GM21423 (cell line): ENCODE results near the gene SUMO2.
A peak's percentile ranks its signal among the peaks of the same experiment; 100 is the strongest.
"Not testable (repeated sequence)": the region's sequence is repeated elsewhere in the genome, so short reads cannot be mapped to it uniquely, and the experiment has no call there.

ENCODE experiments used
- ATAC-seq: cut with Tn5 transposase; IDR thresholded peaks from one replicate; pipeline ENCODE4 v1.9.1; 2021; ENCODE audit warnings: mild to moderate bottlenecking, moderate library complexity; ENCODE audit not compliant: unreplicated experiment

Gene SUMO2

DNA sequence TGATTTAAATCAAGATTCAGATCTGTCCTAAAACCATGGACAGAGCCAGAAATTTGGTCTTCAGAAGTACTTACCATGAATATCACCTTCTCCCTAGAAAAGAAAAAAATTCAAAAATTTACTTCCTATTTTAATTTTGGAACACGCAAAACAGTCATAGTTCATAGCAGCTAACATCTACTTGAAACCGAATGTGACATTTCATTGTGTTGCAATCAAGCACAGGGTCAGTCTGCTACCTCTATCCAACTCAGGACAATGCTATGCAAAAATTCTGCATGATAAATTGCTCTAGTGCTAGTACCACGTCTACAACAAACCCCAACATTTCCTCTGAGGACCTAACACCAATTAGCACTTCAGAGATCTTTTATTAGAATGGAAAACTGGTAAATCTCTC lies 36.2 kb downstream of the SUMO2 start:
- ATAC-seq: no peak

DNA sequence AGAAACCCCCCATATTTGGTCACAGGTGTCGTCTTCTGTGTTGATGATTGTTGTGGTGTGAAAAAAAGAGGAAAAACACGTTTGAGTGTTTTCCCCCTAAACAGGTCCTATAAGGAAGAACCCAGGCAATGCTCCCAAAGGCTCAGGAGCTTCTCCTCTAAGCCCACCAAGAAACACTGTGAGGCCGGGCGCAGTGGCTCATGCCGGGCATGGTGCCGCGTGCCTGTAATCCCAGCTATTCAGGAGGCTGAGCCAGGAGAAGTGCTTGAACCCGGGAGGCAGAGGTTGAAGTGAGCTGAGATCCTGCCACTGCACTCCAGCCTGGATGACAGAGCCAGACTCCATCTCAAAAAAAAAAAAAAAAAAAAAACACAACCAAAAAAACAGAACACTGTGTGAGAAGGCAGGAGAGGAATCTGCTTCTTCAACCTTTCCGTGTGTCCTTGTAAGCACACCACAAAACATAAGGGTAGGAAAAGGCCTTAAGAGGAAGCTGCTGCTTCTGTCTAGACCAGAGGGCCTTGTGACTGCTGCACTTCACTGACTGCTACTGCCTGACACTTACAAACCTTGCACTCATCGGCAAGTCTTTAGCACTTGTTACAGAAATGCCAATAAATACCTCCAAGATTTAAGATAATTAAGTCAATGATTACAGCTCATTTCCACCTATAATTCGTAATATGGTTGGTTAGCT lies 37.8 kb downstream of the SUMO2 start:
- no peak for ATAC-seq

DNA sequence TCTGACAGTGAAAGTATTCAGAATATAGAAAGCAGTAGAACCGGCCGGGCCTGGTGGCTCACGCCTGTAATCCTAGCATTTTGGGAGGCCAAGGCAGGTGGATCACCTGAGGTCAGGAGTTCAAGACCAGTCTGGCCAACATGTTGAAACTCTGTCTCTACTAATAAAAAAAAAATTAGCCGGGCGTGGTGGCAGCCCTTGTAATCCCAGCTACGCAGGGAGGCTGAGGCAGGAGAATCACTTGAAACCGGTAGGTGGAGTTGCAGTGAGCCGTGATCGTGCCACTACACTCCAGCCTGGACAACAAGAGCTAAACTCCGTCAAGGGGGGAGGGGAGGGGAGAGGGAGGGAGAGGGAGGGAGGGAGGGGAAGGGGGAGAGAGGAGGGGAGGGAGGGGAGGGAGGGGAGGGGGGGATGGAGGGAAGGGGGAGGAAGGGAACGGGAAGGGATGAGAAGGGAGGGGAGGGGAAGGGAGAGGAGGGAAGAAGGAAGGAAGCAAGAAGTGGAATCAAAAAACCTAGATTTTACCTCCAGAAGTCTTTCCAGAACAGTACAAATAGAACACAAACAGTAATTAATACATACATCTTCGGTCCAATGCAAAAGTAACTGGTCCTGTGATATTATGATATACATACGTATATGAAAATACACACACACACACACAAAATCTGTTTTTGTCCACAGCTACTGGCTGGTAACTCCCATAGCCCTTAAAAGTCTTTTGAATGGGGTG lies 40.4 kb downstream of the SUMO2 start:
- ATAC-seq: no peak

DNA sequence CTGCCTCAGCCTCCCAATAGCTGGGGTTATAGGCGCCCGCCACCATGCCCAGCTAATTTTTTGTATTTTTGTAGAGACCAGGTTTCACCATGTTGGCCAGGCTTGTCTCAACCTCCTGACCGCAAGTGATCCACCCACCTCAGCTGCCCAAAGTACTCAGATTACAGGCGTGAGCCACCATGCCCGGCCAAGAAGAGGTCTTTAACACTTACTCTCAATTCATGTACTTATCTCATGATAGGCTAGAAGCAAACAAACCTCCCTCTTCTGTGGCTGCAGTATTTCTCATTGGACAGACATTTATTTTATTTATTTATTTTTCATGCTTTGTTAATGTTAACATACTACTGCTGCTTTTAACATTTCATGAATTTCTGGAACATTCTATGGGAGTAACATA lies 44.2 kb downstream of the SUMO2 start:
- no peak for ATAC-seq

DNA sequence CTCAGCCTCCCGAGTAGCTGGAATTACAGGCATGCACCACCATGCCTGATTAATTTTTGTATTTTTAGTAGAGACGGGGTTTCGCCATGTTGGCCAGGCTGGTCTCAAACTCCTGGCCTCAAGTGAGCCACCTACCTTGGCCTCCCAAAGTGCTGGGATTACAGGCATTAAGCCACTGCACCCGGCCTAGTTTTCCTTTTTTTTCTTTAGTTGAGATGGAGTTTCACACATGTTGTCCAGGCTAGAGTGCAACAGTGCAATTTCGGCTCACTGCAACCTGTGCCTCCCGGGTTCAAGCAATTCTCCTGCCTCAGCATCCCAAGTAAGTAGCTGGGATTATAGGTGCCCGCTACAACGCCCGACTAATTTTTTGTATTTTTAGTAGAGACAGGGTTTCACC lies 45.0 kb downstream of the SUMO2 start:
- ATAC-seq: not testable (repeated sequence)

DNA sequence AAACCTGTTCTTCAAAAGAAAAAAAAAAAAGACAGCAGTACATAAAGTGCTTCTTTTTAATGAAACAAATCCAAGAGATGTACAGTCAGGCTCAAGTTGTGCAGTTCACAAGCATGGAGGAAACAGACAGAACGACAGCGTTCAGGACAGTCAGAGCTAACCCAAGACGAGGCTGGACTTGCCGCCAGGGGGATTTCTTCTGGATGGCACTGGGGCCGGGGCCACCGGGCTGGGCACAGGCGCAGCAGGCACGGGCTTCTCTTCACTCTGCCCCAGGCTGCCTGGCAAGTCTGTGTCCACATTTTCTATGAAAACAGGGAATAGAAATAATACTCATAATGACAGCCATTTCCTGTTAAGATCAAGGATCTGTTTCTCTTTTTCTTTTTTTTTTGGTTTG lies 46.8 kb downstream of the SUMO2 start:
- ATAC-seq: no peak

DNA sequence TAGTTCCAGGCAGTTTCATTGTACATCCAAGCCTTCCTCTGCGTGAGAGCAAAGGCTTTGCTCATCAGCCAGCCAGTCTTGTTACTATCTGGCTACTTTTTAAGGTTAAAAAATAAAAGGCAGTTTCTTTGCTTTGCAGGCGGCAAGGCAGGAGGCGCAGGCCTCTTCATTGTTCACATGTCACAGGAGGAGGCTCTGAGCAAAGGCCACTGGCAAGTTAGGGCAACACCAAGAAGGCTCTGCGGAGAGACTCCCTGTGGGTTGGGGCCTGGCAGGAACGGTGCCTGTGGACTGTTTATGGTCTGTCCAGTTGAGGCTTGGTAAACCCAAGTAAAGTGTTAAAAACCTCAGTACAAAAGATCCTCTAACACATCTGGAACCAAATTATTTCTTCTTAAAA lies 47.3 kb downstream of the SUMO2 start:
- ATAC-seq: no peak

DNA sequence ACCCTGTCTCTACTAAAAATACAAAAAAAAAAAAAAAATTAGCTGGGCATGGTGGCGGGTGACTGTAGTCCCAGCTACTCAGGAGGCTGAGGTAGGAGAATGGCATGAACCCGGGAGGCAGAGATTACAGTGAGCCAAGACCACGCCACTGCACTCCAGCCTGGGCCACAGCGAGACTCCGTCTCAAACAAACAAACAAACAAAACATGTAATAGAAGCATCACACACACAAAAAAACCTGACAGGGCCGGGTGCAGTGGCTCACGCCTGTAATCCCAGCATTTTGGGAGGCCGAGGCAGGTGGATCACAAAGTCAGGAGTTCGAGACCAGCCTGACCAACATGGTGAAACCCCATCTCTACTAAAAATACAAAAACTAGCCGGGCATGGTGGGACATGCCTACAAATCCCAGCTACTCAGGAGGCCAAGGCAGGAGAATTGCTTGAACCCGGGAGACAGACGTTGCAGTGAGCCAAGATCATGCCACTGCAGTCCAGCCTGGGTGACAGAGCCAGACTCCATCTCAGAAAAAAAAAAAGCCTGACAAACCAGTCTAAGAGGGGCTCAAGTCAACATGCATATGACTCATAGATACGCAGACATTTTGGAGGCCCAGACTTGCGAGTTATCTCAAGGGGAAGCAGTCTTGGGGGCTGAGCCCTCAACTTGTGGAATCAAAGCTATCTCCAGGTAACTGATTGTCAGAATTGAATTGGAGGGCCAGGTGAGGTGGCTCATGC lies 49.0 kb downstream of the SUMO2 start:
- ATAC-seq: not testable (repeated sequence)

DNA sequence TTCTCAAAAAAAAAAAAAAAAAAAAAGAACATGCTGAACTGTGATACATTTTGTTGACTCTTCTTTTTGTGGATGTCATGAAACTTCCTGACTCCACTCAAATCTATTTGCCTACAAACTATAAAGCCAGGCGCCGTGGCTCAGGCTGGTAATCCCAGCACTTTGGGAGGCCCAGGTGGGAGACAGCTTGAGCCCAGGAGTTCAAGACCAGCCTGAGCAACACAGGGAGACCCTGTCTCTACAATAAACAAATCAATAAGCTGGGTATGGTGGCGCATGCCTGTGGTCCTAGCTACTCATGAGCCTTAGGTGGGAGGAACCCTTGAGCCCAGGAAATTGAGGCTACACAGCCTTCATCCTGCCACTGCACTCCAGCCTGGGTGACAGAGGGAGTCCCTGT lies 49.8 kb downstream of the SUMO2 start:
- ATAC-seq: no peak

DNA sequence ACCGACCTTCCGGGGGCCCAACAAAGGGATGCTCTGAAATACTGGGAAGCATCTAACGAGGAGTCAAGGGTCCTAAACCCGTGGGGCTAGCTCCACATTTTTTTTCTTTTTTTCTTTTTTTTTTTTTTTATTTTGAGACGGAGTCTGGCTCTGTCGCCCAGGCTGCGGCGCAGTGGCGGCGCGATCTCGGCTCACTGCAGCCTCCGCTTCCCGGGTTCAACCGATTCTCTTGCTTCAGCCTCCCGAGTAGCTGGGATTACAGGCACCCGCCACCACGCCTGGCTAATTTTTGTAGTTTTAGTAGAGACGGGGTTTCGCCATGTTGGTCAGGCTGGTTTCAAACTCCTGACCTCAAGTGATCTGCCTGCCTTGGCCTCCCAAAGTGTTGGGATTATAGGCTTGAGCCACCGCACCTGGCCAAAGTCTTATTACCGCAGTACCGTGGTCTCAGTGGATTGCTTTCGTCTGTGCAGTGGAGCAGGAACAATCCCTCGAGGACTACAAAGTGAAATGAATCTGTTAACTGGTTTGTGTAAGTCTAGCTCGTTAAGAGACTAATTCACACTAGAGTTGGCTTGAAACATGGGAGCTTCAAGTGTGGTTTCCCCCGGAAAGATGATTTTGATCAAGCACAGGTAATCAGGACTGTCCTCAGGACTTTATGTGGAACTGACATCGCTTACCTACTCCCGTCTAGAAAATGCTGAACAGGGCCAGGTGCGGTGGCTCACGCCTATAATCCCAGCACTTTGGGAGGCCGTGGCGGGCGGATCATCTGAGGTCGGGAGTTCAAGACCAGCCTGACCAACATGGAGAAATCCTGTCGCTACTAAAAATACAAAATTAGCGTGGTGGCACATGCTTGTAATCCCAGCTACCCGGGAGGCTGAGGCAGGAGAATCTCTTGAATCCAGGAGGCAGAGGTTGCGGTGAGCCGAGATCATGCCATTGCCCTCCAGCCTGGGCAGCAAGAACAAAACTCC lies 50.5 kb downstream of the SUMO2 start:
- not testable (repeated sequence) for ATAC-seq

DNA sequence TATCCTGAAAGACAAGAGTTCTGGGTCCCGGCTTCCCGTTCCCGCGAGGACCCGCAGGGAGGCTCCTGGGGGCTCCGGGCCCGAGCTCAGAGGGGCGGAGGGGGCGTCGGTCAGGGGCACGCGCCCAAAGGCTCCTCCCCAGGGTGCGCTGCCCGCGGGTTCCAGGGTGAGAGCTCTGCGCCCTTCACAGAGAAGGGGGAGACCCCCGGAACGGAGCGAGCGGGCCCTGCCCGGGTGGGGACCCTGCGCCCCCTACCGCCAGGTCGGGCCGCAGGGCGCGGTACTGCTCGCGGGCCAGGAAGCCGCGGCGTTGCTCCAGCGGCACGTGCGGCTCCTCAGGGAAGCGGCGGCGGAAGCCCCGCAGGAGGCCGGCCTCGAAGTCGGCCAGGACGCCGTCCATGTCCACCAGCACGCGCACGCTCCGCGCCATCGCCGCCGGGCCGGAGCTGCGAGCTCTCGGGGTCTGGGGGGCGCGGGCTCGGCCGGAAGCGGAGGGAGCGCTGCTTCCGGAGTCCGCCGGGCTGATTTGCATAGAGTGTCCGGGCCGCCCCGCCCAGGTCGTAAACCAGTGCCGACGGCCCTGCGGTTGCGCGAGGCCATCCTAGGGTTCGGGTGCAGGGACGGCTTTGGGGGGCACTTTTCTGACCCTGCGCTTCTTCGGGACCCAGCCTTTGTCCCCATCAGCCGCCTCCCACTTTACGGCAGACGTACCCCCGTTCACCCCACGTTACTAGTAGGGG lies 51.3 kb downstream of the SUMO2 start, which contains the start of gene NT5C:
TSS of gene NT5C (minus strand) at position 465 of the 740 bp plus-strand sequence. CDS start at position 430, 35 bp downstream.
- ATAC-seq: peak; percentile 82

DNA sequence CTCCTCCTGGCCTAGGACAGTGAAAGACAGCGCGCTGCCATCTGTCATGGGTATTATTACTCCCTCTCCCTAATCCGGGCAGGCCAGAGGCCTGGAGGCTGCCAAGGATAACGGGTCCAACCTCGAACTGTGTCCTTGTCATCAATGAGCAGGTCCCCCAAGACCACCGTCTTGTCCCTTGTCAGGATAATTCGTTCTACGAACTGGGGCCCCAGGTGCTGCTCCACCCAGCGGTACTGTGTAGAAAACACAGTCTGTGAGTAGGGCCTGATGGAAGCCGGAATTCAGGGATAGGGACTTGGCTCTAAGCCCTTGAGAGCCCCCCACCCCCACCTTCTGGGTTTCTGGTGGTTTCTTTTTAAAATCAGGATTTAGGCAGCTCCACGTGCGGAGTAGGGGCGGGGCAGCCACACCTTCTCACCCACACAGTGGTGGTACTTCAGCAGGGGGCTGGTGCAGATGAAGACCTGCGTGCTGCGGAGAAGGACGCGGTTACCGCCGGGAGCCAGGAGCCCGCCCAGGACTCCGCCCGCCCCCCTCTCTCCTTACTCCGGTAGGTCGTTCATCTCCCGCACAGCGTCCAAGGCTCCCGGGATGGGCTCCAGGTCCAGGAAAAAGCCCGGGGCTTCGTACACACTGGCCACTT lies 52.0 kb downstream of the SUMO2 start:
- no peak for ATAC-seq

DNA sequence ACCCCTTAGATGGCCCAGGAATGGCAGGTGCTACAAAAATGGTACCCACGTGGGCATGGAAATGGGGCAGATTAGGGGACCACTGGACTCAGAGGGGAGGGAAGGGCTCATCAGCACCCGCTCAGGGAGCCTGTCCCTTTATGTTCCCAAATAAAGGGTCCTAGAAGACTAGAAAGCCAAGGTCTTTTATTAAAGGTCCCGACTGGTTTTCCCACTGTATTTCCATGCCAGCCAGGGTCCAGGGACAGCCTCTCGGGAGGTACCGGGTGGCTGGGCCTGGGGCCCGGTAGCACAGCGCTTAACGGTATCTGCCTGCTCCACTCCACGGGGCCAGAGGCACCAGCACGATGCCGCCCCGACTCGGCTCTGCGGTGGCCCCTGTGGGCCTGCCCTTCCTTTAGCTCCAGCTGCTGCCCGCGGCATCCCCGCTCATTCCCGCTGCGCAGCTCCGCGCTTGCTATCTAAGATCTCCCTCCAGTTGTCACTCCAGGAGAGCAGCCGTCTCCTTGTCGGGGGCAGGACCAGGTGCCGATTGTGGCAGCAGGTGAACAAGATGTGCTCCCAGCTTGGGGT lies 52.6 kb downstream of the SUMO2 start:
- no peak for ATAC-seq

DNA sequence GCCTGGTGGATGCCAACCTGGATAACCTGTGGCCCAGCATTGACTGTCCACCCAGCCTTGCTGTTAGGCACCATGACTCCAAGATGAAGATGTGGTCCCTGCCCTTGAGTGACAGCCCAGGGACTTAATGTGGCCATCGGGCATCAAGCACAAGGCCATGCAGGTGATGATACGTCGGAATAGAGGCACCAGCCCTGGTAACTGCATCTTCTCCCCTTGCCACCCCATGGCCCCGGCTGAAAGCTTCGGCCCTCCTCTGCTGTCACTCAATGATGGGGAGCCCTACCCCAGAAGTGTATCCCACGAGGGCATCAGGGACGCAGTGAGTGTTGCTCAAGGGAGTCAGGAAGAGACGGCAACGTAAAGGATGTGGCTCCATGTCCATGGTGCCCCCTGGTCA lies 53.2 kb downstream of the SUMO2 start:
- ATAC-seq: no peak

DNA sequence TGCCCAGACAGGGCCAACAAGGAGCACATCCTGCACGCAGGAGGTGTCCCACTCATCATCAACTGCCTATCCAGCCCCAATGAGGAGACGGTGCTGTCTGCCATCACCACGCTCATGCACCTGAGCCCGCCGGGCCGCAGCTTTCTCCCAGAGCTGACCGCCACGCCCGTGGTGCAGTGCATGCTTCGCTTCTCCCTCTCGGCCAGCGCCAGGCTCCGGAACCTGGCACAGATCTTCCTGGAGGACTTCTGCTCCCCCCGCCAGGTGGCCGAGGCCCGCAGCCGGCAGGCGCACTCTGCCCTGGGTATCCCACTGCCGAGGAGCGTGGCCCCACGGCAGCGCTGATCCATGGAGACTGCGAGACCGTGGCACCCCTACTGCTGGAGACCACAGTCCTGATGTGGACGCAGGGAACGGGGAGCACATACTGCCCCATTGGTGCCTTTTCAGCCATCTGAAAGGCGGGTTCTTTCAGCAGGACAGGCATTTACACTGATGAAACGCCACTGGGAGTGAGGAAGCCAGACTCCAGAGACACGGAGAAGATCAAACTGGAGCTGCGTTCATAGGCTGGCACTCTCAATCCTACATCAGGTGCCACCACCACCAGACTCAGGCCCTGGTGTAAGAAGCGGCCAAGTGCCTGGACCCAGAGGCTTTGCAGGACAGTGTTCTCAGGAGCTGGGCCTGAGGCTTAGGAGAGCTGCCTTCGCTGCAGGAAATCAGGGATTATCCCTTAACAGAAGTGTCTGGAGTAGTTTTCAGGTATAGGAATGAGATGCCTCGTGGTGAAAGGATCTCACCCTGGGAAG lies 53.9 kb downstream of the SUMO2 start:
- ATAC-seq: no peak

DNA sequence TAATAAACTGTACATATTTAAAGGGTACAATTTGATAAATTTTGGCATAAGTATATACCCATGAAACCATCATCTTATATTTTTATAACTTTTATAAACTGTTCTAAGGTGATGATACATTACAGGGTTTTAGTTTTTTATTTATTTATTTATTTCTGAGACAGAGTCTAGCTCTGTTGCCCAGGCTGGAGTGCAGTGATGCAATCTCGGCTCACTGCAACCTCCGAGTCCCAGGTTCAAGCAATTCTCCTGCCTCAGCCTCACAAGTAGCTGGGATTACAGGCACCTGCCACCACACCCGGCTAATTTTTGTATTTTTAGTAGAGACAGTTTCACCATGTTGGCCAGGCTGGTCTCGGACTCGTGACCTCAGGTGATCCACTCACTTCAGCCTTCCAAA lies 54.8 kb downstream of the SUMO2 start:
- not testable (repeated sequence) for ATAC-seq

DNA sequence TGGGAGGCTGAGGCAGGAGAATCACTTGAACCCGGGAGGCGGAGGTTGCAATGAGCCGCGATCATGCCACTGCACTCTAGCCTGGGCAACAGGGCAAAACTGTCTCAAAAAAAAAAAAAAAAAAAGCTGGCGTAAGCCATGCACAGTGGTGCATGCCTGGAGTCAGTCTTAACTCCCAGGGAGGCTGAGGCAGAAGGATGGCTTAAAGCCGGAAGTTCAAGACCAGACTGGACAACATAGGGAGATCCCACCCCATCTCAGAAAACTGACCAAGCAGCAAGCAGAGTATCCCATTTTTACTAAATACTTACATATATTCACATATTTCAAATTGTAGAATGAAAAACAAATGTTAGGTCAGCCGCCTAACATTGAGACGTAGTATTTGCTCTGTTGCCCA lies 55.8 kb downstream of the SUMO2 start:
- no peak for ATAC-seq

DNA sequence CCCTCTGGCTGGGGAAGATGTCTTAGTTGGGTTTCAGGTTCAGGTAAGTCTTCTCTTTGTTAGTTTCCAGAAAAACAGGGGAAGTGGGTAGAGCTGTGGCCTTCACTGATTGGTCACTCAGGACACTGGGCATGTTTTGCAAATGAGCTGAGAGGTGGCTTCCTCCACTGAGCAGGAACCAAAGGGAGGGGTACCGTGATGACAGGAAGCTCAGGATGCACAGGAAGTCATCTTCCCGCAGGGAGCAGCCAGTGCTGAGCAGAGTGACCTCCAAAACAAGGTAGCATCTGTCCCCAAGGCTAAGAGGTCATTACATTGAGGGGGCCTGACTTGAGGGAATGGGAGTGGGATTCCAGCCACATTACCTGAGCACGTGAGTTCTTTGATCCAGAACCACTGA lies 56.8 kb downstream of the SUMO2 start:
- ATAC-seq: no peak
